Activated T-helper 9 cell treated with anti-CD3 and anti-CD28 coated beads, Interleukin-2, amount 50 U/mL, for 16 hours (primary cell): Measurements from ENCODE around the gene COG8.
"Not testable (repeated sequence)": the region's sequence is repeated elsewhere in the genome, so short reads cannot be mapped to it uniquely, and the experiment has no call there.

Source experiments
- DNase-seq: peaks from one replicate; pipeline ENCODE4 v3.0.0-alpha.2; 2020; ENCODE audit warnings: low read depth

Gene COG8, protein sequence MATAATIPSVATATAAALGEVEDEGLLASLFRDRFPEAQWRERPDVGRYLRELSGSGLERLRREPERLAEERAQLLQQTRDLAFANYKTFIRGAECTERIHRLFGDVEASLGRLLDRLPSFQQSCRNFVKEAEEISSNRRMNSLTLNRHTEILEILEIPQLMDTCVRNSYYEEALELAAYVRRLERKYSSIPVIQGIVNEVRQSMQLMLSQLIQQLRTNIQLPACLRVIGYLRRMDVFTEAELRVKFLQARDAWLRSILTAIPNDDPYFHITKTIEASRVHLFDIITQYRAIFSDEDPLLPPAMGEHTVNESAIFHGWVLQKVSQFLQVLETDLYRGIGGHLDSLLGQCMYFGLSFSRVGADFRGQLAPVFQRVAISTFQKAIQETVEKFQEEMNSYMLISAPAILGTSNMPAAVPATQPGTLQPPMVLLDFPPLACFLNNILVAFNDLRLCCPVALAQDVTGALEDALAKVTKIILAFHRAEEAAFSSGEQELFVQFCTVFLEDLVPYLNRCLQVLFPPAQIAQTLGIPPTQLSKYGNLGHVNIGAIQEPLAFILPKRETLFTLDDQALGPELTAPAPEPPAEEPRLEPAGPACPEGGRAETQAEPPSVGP

DNA sequence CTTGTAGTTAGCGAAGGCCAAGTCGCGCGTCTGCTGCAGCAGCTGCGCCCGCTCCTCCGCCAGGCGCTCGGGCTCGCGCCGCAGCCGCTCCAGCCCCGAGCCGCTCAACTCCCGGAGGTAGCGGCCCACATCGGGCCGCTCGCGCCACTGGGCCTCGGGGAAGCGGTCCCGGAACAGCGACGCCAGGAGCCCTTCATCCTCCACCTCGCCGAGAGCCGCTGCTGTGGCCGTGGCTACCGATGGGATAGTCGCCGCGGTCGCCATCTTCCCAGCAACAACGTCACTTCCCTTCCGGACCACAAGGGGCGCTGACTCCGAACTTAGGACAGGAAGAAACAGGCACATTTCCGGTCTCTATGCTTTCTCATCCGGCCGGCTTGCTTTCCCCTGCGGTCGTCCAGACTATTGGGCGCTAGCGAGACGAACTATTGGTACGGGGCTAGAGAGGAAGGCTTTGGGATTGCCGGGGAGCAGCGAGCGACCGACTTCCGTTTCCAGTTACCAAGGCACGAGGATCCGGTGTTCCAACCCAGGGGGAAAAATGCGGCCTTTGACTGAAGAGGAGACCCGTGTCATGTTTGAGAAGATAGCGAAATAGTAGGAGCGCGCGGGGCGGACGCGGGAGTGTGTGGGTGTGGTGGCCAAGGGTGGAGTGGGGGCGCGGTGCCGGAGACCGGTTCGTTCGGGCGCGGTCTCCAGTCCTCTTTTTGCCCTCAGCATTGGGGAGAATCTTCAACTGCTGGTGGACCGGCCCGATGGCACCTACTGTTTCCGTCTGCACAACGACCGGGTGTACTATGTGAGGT lies at the start of gene COG8, which contains the start of gene NIP7:
TSS of gene COG8 (minus strand) at position 276 of the 806 bp plus-strand sequence. CDS start at position 264, 12 bp downstream.
TSS of gene NIP7 (plus strand) at position 484 of the 806 bp plus-strand sequence. CDS start at position 542, 58 bp downstream.
- DNase-seq: peak; percentile 87

DNA sequence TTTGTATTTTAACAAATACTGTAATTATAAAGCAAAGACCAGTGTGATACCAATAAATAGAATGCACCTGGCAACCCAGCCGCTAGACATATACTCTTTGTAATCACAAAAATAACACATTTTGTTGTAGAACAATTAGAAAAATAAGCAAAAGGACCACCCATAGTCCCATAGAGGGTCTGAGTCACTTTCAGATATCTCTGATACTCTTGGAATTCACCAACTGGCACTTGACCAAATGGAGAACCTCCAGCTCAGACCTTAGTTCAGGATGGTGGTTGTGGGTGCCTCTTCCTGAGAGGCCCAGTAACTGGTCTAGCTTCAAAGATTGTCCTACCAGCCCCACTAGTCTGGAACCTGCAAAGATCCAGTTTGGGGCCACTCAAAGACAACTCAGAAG lies 47.2 kb upstream of the COG8 start:
- no peak for DNase-seq

- DNase-seq: no peak
Observed at GRCh38 chr16:69384974-69385373, 45.6 kb upstream of the COG8 start.

DNA sequence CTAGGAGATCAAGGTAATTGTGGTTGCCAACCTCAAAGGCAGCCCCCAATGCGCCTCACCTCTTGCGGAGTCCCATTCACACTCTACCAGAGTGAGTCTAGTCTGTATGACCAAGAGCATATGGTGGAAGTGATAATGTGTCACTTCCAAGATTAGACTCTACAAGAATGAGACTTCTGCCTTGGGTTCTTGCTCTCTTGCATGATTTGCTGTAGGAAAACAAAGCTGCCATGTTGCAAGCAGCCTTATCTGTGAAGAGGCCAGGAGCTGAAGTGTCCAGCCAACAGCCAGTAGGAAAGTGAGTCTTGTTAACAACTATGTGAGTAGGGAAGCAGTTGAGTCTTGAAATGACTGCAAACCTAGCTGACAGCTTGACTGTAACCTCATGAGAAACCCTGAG lies 43.1 kb upstream of the COG8 start:
- no peak for DNase-seq

- DNase-seq: no peak
Observed at GRCh38 chr16:69381231-69381630, 41.9 kb upstream of the COG8 start.

DNA sequence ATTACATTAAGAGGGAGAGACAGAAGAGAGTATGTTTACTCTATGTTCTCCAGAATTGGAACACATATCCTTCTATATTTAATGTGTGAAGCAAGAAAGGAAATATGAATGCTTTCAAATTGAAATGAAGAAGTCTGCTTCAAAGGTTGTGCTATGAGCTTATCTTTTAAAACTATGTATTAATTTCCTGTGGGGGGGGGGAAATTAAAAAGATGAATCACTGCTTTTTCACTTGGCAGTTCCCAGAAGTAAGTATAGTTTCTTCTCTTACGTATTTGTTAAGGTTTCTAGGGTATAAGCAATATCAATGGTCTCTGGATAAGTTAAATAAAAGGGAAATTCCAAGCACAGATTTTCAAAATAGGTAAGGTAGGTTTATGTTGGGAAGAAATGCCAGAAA lies 39.4 kb upstream of the COG8 start:
- no peak for DNase-seq

GRCh38 chr16:69378036-69378435 lies 38.7 kb upstream of the COG8 start:
- no peak for DNase-seq

GRCh38 chr16:69376393-69377059 lies 37.2 kb upstream of the COG8 start:
- no peak for DNase-seq

GRCh38 chr16:69373019-69373418 lies 33.7 kb upstream of the COG8 start:
- no peak for DNase-seq

GRCh38 chr16:69371564-69371963 lies 32.2 kb upstream of the COG8 start:
- no peak for DNase-seq

DNA sequence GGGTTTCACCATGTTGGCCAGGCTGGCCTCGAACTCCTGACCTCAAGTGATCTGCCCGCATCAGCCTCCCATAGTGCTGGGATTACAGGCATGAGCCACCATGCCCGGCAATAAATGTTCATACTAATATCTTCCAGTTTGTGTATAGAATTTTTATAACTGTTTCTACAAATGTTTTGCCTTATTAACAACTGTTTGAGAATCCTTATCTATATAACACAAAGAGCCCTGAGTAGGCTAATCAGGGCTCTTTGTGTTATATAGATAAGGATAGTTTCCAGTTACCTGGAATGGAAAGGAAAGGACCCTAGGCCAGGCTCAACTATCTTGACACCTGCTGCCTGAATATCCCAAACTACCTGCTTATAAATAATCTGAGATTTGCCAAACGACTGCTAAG lies 29.5 kb upstream of the COG8 start:
- no peak for DNase-seq

DNA sequence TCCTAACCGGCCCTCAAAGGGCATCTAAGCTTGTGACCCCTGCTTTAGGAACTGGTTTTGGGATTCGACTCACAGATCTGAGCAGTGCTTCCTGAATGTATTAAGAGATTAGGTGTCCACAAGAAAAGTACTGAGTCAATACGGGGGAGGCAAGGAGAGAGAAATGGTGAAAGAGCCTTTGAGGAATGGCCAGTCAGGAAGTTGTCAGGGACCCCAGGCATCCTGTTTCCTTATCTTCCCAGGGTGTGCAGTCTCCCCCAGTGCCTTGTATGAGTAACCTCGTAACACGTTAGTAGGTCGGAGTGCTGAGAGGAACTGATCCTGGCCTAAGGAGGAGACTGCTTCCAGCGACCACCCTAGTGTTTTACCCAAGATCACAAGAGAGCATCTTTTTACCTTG lies 28.6 kb upstream of the COG8 start:
- DNase-seq: no peak

GRCh38 chr16:69366431-69366830 lies 27.1 kb upstream of the COG8 start:
- DNase-seq: no peak

- no peak for DNase-seq
Observed at GRCh38 chr16:69365901-69366300, 26.5 kb upstream of the COG8 start.

GRCh38 chr16:69364088-69364487 lies 24.7 kb upstream of the COG8 start:
- DNase-seq: no peak

DNA sequence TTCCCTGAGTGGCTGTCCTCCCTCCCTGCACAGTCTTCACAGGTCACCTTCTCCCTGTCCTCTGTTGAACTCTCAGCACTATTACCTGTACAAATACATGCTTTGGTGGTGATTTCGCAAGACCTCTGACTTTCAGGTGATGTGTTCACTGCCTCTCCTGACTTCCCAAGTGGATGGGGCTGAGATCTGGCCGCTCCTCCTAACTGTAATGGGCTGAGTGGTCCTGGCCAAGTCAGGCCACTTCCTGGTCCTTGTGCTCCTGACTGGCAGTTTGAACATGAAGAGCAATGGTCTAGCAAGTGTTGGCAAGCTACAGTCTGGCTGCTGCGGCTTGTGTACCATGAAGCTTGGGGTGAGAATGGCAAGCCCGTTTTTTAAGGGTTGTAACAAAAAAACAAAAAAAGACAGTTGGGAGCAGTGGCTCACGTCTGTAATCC lies 23.9 kb upstream of the COG8 start:
- DNase-seq: no peak

GRCh38 chr16:69360070-69360469 lies 20.7 kb upstream of the COG8 start:
- not testable (repeated sequence) for DNase-seq

- DNase-seq: no peak
Observed at GRCh38 chr16:69351309-69352027, 12.1 kb upstream of the COG8 start, which contains the start of gene TMED6. TSS of gene TMED6 (minus strand) at chr16:69351786. CDS start at chr16:69351753, 33 bp downstream.

DNA sequence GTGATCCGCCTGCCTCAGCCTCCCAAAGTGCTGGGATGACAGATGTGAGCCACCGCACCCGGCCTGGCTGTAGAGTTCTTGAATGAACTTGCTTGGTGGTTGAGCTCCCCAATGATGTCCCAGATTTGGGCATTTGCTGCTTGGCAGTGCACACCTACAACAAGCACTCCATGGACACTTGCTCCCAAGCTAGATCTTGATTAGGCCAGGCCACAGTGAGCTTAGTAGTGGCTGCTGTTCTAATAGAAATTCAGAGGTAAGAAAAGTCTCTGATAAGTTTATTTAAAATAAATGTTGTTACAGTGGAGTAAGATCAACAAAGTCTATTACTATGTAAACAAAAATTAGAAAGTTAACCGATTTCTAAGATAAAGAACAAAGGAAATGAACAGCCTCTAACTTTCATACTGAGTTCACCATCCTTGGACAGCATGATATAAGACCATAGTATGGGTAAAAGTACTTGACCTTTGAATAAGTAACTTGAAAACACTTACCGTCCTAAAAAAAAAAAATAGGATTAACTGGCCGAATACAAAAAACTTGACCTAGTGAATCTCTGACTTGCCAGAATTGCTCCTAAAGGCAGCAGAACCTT lies 11.3 kb upstream of the COG8 start:
- DNase-seq: no peak

DNA sequence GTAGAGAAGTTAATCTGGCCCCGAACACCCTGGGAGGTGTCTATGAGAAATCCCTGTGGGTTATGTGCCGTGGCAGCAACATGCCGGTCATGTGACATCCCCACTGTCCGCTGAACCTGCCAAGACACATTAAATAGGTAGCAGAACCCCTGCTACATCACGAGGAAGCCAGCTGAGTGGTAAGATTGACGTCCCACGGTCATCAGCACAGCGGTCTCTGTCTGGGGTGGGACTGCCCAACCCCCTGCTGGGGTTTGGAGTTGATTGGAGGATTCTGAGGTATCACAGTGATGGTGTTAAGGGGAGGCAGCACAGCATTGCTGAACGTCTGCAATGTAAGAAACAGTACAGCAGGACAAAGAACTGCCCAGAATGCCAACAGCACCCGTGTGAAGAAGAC lies 10.2 kb upstream of the COG8 start:
- no peak for DNase-seq

GRCh38 chr16:69348222-69348621 lies 8.9 kb upstream of the COG8 start:
- DNase-seq: no peak
